ENCODE data around the gene VIT.

The VIT gene

GRCh38 chr2:36859366-36859792 lies 162.9 kb downstream of the VIT start:
- DNase-seq (ENCODE audit: low spot score) = no peak

- no peak for DNase-seq (ENCODE audit: low spot score)
Observed at GRCh38 chr2:36861896-36862295, 165.4 kb downstream of the VIT start.
